ENCODE results near the gene CCDC6. TPM values are rescaled to one million over a fixed set of nuclear protein-coding genes. Genes with fewer than 3 reads are reported as not detected.

Gene CCDC6
- total RNA-seq, 4 donors from 2014 or later: 26.6 to 43.3 (median 29.5) TPM

GRCh38 chr10:59838085-59838789 lies 68.1 kb downstream of the CCDC6 start:
- in situ Hi-C loops (cut with MboI; ENCODE audit: low sequenced_read_pairs in 4 of 4): no loop called here
- DNase-seq: no peak
- no peak overlapping the region for H3K27ac ChIP-seq
- H3K27me3 ChIP-seq: no peaks in the 10 kb centered on the region
- H3K9me3 ChIP-seq: no peaks in the 10 kb centered on the region
- TF ChIP-seq POLR2A (IDR thresholded peaks at IDR 0.05): no peak
- TF ChIP-seq CTCF (IDR thresholded peaks at IDR 0.05 in 4 of 5, conservative IDR thresholded peaks at IDR 0.05 in 1 of 5): no peak
- peaks cover 22 to 35% of the 10 kb centered on the region in 2 donors for H3K4me1 ChIP-seq
- peaks cover 0 to 3% of the 10 kb centered on the region in 2 donors for H3K36me3 ChIP-seq
- no peak for ATAC-seq
- intact Hi-C loops (cut with DNase I; ENCODE audit: low total_unique reads): loop anchor here (10.0 kb wide), 1 partner anchor 197 kb away; no protein-coding TSS in a partner anchor
- no peak overlapping the region for H3K4me3 ChIP-seq

- Histone ChIP-seq H3K9me3 (no peaks in the 10 kb centered on the region), H3K4me3 (no peak overlapping the region), H3K4me1 (peaks cover 22 to 33% of the 10 kb centered on the region in 2 donors), H3K36me3 (no peaks in the 10 kb centered on the region), H3K27ac (peak overlapping the region in 2 of 4 donors; percentile 50 to 67), H3K27me3 (no peaks in the 10 kb centered on the region)
- ATAC-seq (no peak), DNase-seq (no peak)
- no peak for TF ChIP-seq POLR2A (IDR thresholded peaks at IDR 0.05)
- no peak for TF ChIP-seq CTCF (IDR thresholded peaks at IDR 0.05 in 4 of 5, conservative IDR thresholded peaks at IDR 0.05 in 1 of 5)
- intact Hi-C loops (cut with DNase I; ENCODE audit: low total_unique reads) (loop anchor here (10.0 kb wide), 1 partner anchor 201 kb away; no protein-coding TSS in a partner anchor), in situ Hi-C loops (cut with MboI; ENCODE audit: low sequenced_read_pairs in 4 of 4) (no loop called here)
Measured at GRCh38 chr10:59833810-59834209, 72.5 kb downstream of the CCDC6 start.

GRCh38 chr10:59832506-59832905 lies 73.8 kb downstream of the CCDC6 start:
- Histone ChIP-seq H3K9me3 (no peaks in the 10 kb centered on the region), H3K36me3 (no peaks in the 10 kb centered on the region), H3K27me3 (no peaks in the 10 kb centered on the region), H3K4me3 (no peak overlapping the region), H3K27ac (no peak overlapping the region), H3K4me1 (peaks cover 22 to 32% of the 10 kb centered on the region in 2 donors)
- ATAC-seq: no peak
- DNase-seq: no peak
- intact Hi-C loops (cut with DNase I; ENCODE audit: low total_unique reads) (loop anchor here (10.0 kb wide), 1 partner anchor 202 kb away; no protein-coding TSS in a partner anchor), in situ Hi-C loops (cut with MboI; ENCODE audit: low sequenced_read_pairs in 4 of 4) (no loop called here)
- TF ChIP-seq CTCF (IDR thresholded peaks at IDR 0.05 in 4 of 5, conservative IDR thresholded peaks at IDR 0.05 in 1 of 5): no peak
- TF ChIP-seq POLR2A (IDR thresholded peaks at IDR 0.05): no peak

GRCh38 chr10:59831658-59832503 lies 74.5 kb downstream of the CCDC6 start:
- Histone ChIP-seq H3K4me1 (peaks cover 22 to 37% of the 10 kb centered on the region in 2 donors), H3K36me3 (no peaks in the 10 kb centered on the region), H3K27ac (no peak overlapping the region), H3K27me3 (no peaks in the 10 kb centered on the region), H3K4me3 (no peak overlapping the region), H3K9me3 (no peaks in the 10 kb centered on the region)
- ATAC-seq (no peak), DNase-seq (no peak)
- TF ChIP-seq POLR2A (IDR thresholded peaks at IDR 0.05) (no peak), CTCF (IDR thresholded peaks at IDR 0.05 in 4 of 5, conservative IDR thresholded peaks at IDR 0.05 in 1 of 5) (no peak)
- intact Hi-C loops (cut with DNase I; ENCODE audit: low total_unique reads) (loop anchor here (2.0 to 10.0 kb wide), 3 partner anchors 75 to 205 kb away; partner anchors contain the start of gene CCDC6), in situ Hi-C loops (cut with MboI; ENCODE audit: low sequenced_read_pairs in 4 of 4) (no loop called here)

Data from gastrocnemius medialis (tissue), 4 donors.